Gastroesophageal sphincter (tissue), 4 donors: ENCODE results near the gene GUSB. TPM values are rescaled to one million over a fixed set of nuclear protein-coding genes. Genes with fewer than 3 reads are reported as not detected.
"Not testable (repeated sequence)": the region's sequence is repeated elsewhere in the genome, so short reads cannot be mapped to it uniquely, and the experiment has no call there.

Experiments
- ATAC-seq: fragments of 150-250 bp; one replicate; pipeline ENCODE4 v1.9.1; 2016; ENCODE audit warnings: mild to moderate bottlenecking, moderate library complexity
- H3K27ac ChIP-seq, 4 donors: fragments of 200-600 bp; sonication (generic) in 3 of 4; 1 replicate in 3 of 4; 2 replicates in 1 of 4; pipeline ENCODE4 v1.5.1; 2016 to 2019
- H3K27me3 ChIP-seq: fragments of 200-600 bp; sonication (generic); one replicate; pipeline ENCODE4 v1.5.1; 2019
- H3K36me3 ChIP-seq, 2 donors: fragments of 200-600 bp; sonication (generic); one replicate each; pipeline ENCODE4 v1.5.1; 2019; ENCODE audit warnings: control low read depth in 1 of 2
- H3K4me1 ChIP-seq, 3 donors: fragments of 200-600 bp; sonication (generic); 1 replicate in 2 of 3; 2 replicates in 1 of 3; pipeline ENCODE4 v1.5.1; 2016 to 2019; ENCODE audit warnings: control low read depth in 2 of 3
- H3K4me3 ChIP-seq, 2 donors: fragments of 200-600 bp; sonication (generic); one replicate each; pipeline ENCODE4 v1.5.1; 2019; ENCODE audit warnings: mild to moderate bottlenecking in 1 of 2, moderate library complexity in 1 of 2
- H3K9me3 ChIP-seq, 3 donors: fragments of 200-600 bp; sonication (generic); one replicate each; pipeline ENCODE4 v1.5.1; 2017 to 2019; ENCODE audit warnings: control low read depth in 2 of 3
- EP300 ChIP-seq: sonication (generic); formaldehyde crosslinking; IDR thresholded peaks from one replicate; pipeline ENCODE4 v1.6.1; 2017; ENCODE audit warnings: antibody characterized with exemption, mild to moderate bottlenecking
- POLR2A ChIP-seq, 2 donors: fragments of 450-650 bp; IDR thresholded peaks; one replicate each; pipeline ENCODE4 v1.6.1; 2017; ENCODE audit warnings: antibody characterized with exemption in 2 of 2, mild to moderate bottlenecking in 2 of 2, moderate library complexity in 1 of 2
- POLR2AphosphoS5 ChIP-seq: sonication (generic); formaldehyde crosslinking; IDR thresholded peaks from one replicate; pipeline ENCODE4 v1.6.1; 2017; ENCODE audit warnings: antibody characterized with exemption
- WGBS, 2 donors: methylation state at CpG; one replicate each; pipeline ENCODE4 v1.1.5; 2018; ENCODE audit warnings: low coverage in 1 of 2; 5-methylcytosine and 5-hydroxymethylcytosine counted together
- total RNA-seq, 4 donors: library from RNA; depleted of rRNA; stranded (reverse); fragments of >200 nt; gene quantifications; one replicate each; pipeline ENCODE4 v1.1.0, GENCODE V29; 2016
- TF ChIP-seq, protein P1 (sequence below), 4 experiments: fragments of 200-600 bp in 2 of 4; fragments of 450-650 bp in 2 of 4; sonication (generic) in 1 of 4; IDR thresholded peaks; one replicate each; pipeline ENCODE4 v1.5.1; 2017 to 2019; ENCODE audit warnings: antibody characterized with exemption in 4 of 4, mild to moderate bottlenecking in 2 of 4, moderate library complexity in 2 of 4

GUSB gene
- total RNA-seq, 4 donors from 2014 or later, result 14.8 to 17.1 (median 15.9) TPM

DNA sequence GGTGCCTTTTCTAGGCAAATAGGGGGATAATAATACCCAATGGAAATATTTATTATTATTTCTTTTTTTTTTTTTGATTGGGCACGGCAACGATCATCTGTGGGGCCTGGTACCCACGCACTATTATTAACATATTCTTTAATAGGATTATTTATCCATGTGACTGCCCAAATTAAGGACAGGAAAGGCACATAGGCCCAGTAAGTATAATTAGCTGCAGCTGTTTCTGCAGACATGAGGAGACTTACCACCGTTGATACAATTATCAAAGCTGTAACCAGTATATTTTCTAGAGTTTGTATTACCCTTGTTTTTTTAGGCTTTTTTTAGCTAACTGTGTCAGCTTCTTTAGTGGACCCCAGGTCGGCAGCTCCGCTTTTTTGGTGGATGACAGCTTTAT lies 25.2 kb upstream of the GUSB start:
- ATAC-seq, result no peak
- WGBS, 2 donors, result 69 to 79% methylated on average over 6 of the region's 6 CpGs
- H3K4me3 ChIP-seq, result no peak overlapping the region
- no peak overlapping the region for H3K27ac ChIP-seq
- no peaks in the 10 kb centered on the region for H3K36me3 ChIP-seq
- H3K9me3 ChIP-seq, result no peaks in the 10 kb centered on the region
- H3K4me1 ChIP-seq, result no peaks in the 10 kb centered on the region
- H3K27me3 ChIP-seq, result no peaks in the 10 kb centered on the region
- TF ChIP-seq EP300 (no peak), POLR2AphosphoS5 (no peak), POLR2A (IDR thresholded peaks at IDR 0.05) (no peak)
- TF ChIP-seq, protein P1, sequence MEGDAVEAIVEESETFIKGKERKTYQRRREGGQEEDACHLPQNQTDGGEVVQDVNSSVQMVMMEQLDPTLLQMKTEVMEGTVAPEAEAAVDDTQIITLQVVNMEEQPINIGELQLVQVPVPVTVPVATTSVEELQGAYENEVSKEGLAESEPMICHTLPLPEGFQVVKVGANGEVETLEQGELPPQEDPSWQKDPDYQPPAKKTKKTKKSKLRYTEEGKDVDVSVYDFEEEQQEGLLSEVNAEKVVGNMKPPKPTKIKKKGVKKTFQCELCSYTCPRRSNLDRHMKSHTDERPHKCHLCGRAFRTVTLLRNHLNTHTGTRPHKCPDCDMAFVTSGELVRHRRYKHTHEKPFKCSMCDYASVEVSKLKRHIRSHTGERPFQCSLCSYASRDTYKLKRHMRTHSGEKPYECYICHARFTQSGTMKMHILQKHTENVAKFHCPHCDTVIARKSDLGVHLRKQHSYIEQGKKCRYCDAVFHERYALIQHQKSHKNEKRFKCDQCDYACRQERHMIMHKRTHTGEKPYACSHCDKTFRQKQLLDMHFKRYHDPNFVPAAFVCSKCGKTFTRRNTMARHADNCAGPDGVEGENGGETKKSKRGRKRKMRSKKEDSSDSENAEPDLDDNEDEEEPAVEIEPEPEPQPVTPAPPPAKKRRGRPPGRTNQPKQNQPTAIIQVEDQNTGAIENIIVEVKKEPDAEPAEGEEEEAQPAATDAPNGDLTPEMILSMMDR (IDR thresholded peaks at IDR 0.05), result no peak

- not testable (repeated sequence) for H3K4me1 ChIP-seq, H3K9me3 ChIP-seq, H3K4me3 ChIP-seq, H3K36me3 ChIP-seq, ATAC-seq, H3K27me3 ChIP-seq, H3K27ac ChIP-seq
- 79% methylated on average over 3 to 7 of the region's 8 CpGs for WGBS, 2 donors
Observed at GRCh38 chr7:66005115-66005671, 23.2 kb upstream of the GUSB start.

DNA sequence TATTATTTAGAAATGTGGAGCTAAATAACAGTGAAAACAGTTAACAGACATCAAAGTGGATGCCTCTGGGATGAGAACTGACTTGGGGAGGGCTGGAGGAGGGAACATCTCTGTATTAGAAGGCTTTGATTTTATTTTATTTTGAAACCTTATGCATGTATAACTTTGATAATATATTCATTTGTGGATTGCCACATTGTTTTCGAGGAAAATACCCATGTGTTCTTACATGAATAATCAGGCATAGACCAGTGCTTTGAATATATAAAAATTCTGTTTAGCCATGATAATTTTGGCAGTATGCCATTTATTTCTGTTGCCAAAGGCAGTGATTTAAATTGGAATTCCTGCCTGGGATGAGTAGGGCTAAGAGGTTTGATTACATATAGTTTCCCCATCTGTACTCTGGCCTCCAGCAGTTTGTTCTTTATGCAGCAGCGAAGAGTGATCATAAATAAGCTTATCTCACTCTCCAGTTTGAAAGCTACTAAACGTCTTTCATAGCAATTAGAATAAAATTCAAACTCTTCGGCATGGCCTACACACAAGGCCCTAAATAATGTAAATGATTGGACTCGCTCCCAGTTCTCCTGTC lies 18.9 kb upstream of the GUSB start:
- not testable (repeated sequence) for H3K9me3 ChIP-seq, H3K4me3 ChIP-seq, H3K27me3 ChIP-seq, H3K4me1 ChIP-seq, H3K36me3 ChIP-seq, ATAC-seq, H3K27ac ChIP-seq
- WGBS, 2 donors, result 63 to 100% methylated on average over 1 of the region's 5 CpGs

GRCh38 chr7:65994984-65995383 lies 13.0 kb upstream of the GUSB start:
- ATAC-seq, H3K36me3 ChIP-seq, H3K27me3 ChIP-seq, H3K27ac ChIP-seq, H3K9me3 ChIP-seq, H3K4me1 ChIP-seq, H3K4me3 ChIP-seq: not testable (repeated sequence)
- 36% methylated on average over 1 of the region's 1 CpG; no CpG with 5 or more reads in 1 of the 2 donors for WGBS, 2 donors

GRCh38 chr7:65992526-65992925 lies 10.5 kb upstream of the GUSB start:
- Histone ChIP-seq H3K27me3 (no peaks in the 10 kb centered on the region), H3K9me3 (no peaks in the 10 kb centered on the region), H3K36me3 (no peaks in the 10 kb centered on the region), H3K4me3 (no peak overlapping the region), H3K27ac (no peak overlapping the region), H3K4me1 (no peaks in the 10 kb centered on the region)
- 89 to 96% methylated on average over 3 to 4 of the region's 4 CpGs for WGBS, 2 donors
- TF ChIP-seq POLR2A (IDR thresholded peaks at IDR 0.05) (no peak), EP300 (no peak), POLR2AphosphoS5 (no peak)
- TF ChIP-seq, protein P1 (IDR thresholded peaks at IDR 0.05), result no peak
- ATAC-seq, result no peak

DNA sequence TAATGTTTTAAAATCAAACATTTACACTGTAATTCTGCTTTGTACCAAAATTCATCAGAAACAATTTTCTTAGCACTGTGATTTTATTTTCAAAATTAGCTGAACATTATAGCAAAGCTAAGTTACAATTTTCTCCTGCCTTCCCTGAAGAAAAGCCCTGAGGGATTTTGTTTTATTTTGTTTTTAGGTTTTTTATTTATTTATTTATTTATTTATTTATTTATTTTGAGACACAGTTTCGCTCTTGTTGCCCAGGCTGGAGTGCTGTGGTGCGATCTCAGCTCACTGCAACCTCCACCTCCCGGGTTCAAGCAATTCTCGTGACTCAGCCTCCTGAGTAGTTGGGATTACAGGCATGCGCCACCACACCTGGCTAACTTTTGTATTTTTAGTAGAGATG lies 9.8 kb upstream of the GUSB start:
- H3K9me3 ChIP-seq, result not testable (repeated sequence)

DNA sequence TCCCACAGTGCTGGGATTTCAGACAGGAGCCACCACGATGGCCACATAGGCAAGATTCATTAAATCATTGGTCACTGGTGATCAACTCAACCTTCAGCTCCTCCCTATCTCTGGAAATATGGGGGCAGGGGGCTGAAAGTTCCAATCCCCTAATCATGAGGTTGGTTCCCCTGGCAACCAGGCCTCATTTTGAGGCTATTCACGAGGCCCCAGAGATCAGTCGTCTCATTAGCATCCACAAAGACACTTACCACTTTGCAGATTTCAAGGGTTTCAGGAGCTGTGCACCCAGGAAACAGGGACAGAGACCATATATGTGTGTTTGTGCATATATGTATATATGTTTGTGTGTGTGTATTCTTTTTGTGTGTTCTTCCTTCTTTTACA lies 7.7 kb upstream of the GUSB start:
- WGBS, 2 donors, result 50 to 71% methylated on average over 1 to 3 of the region's 3 CpGs
- H3K4me3 ChIP-seq, result no peak overlapping the region
- no peaks in the 10 kb centered on the region for H3K36me3 ChIP-seq
- ATAC-seq, result no peak
- H3K27me3 ChIP-seq, result no peaks in the 10 kb centered on the region
- no peaks in the 10 kb centered on the region for H3K4me1 ChIP-seq
- H3K27ac ChIP-seq, result no peak overlapping the region
- no peak for TF ChIP-seq POLR2A (IDR thresholded peaks at IDR 0.05)
- no peak for TF ChIP-seq POLR2AphosphoS5
- TF ChIP-seq EP300, result no peak
- TF ChIP-seq, protein P1 (IDR thresholded peaks at IDR 0.05), result no peak
- H3K9me3 ChIP-seq, result no peaks in the 10 kb centered on the region

More for the DNA sequence above, 9.8 kb upstream of the GUSB start:
- H3K4me3 ChIP-seq, ATAC-seq, H3K4me1 ChIP-seq, H3K36me3 ChIP-seq, H3K27me3 ChIP-seq: not testable (repeated sequence)
- WGBS, 2 donors, result 96% methylated on average over 5 of the region's 5 CpGs; no CpG with 5 or more reads in 1 of the 2 donors
- peak overlapping the region in 1 of 4 donors; percentile 40 for H3K27ac ChIP-seq

DNA sequence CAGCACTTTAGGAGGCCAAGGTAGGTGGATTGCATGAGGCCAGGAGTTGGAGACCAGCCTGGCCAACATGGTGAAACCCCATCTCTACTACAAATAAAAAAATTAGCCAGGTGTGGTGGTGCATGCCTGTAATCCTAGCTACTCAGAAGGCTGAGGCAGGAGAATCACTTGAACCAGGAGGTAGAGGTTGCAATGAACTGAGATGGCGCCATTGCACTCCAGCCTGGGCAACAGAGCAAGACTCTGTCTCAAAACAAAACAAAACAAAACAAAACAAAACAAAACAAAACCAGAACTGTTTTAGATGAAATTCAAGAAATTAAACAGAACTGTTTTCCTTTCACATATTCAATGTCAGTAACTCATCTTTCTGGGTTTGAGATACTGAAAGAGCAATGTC lies 6.5 kb upstream of the GUSB start:
- H3K4me1 ChIP-seq, H3K9me3 ChIP-seq, H3K27me3 ChIP-seq, H3K36me3 ChIP-seq, H3K27ac ChIP-seq, ATAC-seq, H3K4me3 ChIP-seq: not testable (repeated sequence)
- WGBS, 2 donors, result 89 to 100% methylated on average over 1 of the region's 1 CpG
